RWPE2 (cell line): ENCODE data around the gene TMEM114.

ENCODE experiments used
- ATAC-seq: fragments of 200-7000 bp; cut with Tn5 transposase; 3 replicates; pipeline ENCODE4 v1.9.1; 2021; ENCODE audit warnings: low read depth
- DNase-seq: peaks from one replicate; pipeline ENCODE4 v3.0.0-alpha.2; 2020; ENCODE audit warnings: low spot score
- H3K27ac ChIP-seq: fragments of 450-650 bp; 2 replicates; pipeline ENCODE4 v1.5.1; 2017; ENCODE audit warnings: mild to moderate bottlenecking; ENCODE audit not compliant: poor library complexity, severe bottlenecking
- H3K27me3 ChIP-seq: fragments of 250-450 bp; sonication (Bioruptor Pico); 2 replicates; pipeline ENCODE4 v1.5.1; 2021; ENCODE audit warnings: mild to moderate bottlenecking, moderate library complexity; ENCODE audit not compliant: insufficient read depth, poor library complexity, severe bottlenecking
- H3K36me3 ChIP-seq: fragments of 250-450 bp; sonication (Bioruptor Pico); 2 replicates; pipeline ENCODE4 v1.5.1; 2020; ENCODE audit warnings: low read depth, mild to moderate bottlenecking, moderate library complexity
- H3K4me1 ChIP-seq: fragments of 250-450 bp; sonication (Bioruptor Pico); 2 replicates; pipeline ENCODE4 v1.5.1; 2021; ENCODE audit warnings: mild to moderate bottlenecking, moderate library complexity; ENCODE audit not compliant: insufficient read depth, poor library complexity, severe bottlenecking
- H3K4me3 ChIP-seq: fragments of 250-450 bp; sonication (Bioruptor Pico); 2 replicates; pipeline ENCODE4 v1.5.1; 2021; ENCODE audit warnings: mild to moderate bottlenecking, moderate library complexity; ENCODE audit not compliant: severe bottlenecking
- H3K9me3 ChIP-seq: fragments of 250-450 bp; sonication (Bioruptor Pico); 2 replicates; pipeline ENCODE4 v1.5.1; 2021; ENCODE audit warnings: mild to moderate bottlenecking, moderate library complexity; ENCODE audit not compliant: severe bottlenecking
- TF ChIP-seq, protein P1 (sequence below): fragments of 450-650 bp; IDR thresholded peaks from one replicate; pipeline ENCODE4 v1.5.1; 2017; ENCODE audit warnings: mild to moderate bottlenecking, moderate library complexity; ENCODE audit not compliant: poor library complexity, severe bottlenecking

The TMEM114 gene

DNA sequence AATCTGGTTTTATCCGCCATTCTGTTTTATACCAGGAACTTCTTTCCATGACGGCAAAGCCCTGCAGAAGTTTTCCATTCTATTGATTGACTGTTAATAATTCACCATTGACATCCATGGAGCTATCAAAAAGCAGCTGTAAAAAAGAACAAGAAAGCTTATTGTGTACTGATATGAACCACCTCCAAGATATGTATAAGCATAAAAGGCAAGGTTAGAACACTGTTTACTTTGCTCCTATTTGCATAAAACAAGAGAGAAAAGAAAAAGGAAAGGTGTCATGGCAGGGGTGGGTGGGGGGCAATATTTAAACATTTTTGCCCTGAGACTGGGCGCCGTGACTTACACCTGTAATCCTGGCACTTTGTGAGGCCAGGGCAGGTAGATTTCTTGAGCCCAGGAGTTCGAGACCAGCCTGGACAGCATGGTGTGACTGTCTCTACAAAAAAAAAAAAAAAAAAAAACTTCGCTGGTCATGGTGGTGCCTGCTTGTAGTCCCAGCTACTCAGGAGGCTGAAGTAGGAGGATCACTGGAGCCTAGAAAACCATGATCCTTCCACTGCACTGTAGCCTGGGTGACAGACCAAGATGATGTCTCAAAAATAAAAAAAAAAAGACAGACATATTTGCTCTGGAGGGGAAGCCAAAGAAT, 52.5 kb downstream of the TMEM114 start:
- ATAC-seq (no peak), DNase-seq (no peak)

DNA sequence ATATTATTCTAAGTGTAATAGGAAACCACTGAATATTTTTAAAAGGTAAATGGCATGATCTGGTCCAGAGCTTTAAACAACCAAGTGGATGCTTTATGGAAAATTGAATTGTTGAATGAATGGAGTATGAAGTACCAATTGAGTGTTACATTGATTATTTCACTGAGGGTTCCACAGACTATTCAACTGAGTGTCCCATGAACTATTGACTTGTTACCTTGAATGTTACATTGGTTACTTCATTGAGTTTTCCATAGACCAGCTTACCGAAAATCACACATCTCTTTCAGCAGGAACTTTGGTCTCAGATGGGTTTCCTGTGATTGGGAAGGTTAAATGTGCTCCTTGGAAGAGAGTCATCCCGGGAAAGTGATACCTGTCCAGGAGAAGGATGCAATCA, 56.8 kb downstream of the TMEM114 start:
- Histone ChIP-seq H3K36me3 (no peaks in the 10 kb centered on the region), H3K4me1 (no peaks in the 10 kb centered on the region), H3K27ac (no peak overlapping the region), H3K27me3 (no peaks in the 10 kb centered on the region), H3K4me3 (no peak overlapping the region), H3K9me3 (no peaks in the 10 kb centered on the region)
- TF ChIP-seq, protein P1, sequence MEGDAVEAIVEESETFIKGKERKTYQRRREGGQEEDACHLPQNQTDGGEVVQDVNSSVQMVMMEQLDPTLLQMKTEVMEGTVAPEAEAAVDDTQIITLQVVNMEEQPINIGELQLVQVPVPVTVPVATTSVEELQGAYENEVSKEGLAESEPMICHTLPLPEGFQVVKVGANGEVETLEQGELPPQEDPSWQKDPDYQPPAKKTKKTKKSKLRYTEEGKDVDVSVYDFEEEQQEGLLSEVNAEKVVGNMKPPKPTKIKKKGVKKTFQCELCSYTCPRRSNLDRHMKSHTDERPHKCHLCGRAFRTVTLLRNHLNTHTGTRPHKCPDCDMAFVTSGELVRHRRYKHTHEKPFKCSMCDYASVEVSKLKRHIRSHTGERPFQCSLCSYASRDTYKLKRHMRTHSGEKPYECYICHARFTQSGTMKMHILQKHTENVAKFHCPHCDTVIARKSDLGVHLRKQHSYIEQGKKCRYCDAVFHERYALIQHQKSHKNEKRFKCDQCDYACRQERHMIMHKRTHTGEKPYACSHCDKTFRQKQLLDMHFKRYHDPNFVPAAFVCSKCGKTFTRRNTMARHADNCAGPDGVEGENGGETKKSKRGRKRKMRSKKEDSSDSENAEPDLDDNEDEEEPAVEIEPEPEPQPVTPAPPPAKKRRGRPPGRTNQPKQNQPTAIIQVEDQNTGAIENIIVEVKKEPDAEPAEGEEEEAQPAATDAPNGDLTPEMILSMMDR: no peak
- no peak for ATAC-seq
- no peak for DNase-seq

More for the DNA sequence above, 52.5 kb downstream of the TMEM114 start:
- no peaks in the 10 kb centered on the region for H3K36me3 ChIP-seq
- H3K27ac ChIP-seq: no peak overlapping the region
- TF ChIP-seq, protein P1: no peak
- no peak overlapping the region for H3K4me3 ChIP-seq
- no peaks in the 10 kb centered on the region for H3K9me3 ChIP-seq
- peaks cover 6% of the 10 kb centered on the region for H3K27me3 ChIP-seq
- H3K4me1 ChIP-seq: no peaks in the 10 kb centered on the region

DNA sequence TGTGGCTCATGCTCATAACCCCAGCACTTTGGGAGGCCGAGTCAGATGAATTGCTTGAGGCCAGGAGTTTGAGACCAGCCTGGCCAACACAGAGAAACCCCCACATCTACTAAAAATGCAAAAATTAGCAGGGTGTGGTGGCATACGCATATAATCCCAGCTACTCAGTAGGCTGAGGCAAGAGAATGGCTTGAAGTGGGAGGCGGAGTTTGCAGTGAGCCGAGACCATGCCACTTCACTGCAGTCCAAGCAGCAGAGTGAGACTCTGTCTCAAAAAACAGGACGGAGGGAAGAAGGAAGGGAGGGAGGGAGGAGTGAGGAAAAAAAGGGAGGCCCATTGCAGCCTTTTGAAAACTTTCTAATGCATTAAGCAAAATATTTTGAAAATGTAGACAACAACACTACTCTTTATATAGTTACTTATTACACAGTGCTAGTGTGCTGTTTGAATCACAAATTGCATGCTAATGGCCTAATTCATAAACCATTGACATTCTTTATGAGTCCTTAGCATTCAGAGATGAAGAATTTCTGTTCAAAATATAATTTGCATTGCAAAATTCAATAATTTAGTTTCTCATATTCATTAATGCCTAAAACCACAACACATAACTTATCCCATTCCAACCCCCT, 59.4 kb downstream of the TMEM114 start:
- DNase-seq: no peak
- ATAC-seq: no peak

DNA sequence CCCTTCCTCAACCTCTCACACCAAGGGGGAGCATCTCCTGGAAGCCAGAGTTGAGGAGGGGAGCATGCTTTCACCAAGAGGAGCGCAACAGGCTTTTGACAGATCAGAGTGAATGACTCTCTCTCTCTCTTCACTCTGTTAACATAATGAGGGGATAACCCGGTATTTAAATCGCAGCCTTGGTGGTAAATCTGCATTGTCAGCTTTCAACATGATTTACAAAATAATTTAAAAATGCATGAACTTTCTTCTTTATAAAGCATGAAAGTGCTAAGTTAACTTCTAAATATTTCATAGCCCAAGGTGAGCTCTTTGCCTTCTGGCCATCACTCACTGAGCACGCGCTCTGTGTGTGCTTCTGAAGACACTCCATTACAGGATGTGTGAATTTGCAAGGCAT, 61.8 kb downstream of the TMEM114 start:
- Histone ChIP-seq H3K9me3 (no peaks in the 10 kb centered on the region), H3K36me3 (no peaks in the 10 kb centered on the region), H3K27me3 (peaks cover 4% of the 10 kb centered on the region), H3K4me1 (no peaks in the 10 kb centered on the region), H3K4me3 (no peak overlapping the region), H3K27ac (no peak overlapping the region)
- no peak for ATAC-seq
- DNase-seq: no peak
- TF ChIP-seq, protein P1: no peak

More for the DNA sequence above, 59.4 kb downstream of the TMEM114 start:
- no peaks in the 10 kb centered on the region for H3K36me3 ChIP-seq
- H3K9me3 ChIP-seq: no peaks in the 10 kb centered on the region
- no peak overlapping the region for H3K4me3 ChIP-seq
- no peak overlapping the region for H3K27ac ChIP-seq
- TF ChIP-seq, protein P1: no peak
- no peaks in the 10 kb centered on the region for H3K4me1 ChIP-seq
- no peaks in the 10 kb centered on the region for H3K27me3 ChIP-seq

DNA sequence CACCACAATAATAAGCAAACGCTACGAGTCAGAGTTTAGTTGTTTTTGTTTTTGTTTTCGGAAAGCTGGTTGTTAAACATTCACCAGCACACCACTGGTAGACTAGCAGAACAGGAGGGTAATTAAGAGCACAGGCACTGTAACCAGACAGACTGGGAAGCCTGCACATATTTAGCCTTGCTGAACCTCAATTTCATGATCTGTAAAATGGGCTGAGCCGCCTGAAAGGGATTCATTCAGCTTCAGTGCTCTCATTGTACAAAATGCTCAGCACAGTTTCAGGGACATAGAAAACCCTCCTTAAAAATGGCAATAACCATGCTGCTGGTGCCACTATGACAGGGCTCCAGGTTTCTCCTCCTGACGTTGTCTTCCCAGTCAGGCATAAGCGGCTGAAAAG, 66.4 kb downstream of the TMEM114 start:
- Histone ChIP-seq H3K36me3 (no peaks in the 10 kb centered on the region), H3K4me1 (no peaks in the 10 kb centered on the region), H3K27ac (no peak overlapping the region), H3K4me3 (no peak overlapping the region), H3K27me3 (peaks cover 4% of the 10 kb centered on the region), H3K9me3 (no peaks in the 10 kb centered on the region)
- DNase-seq (no peak), ATAC-seq (no peak)
- TF ChIP-seq, protein P1: no peak
